ENCODE measurements around the gene GALNT17. TPM values are rescaled to one million over a fixed set of nuclear protein-coding genes. Genes with fewer than 3 reads are reported as not detected.

Gene GALNT17
- total and polyA plus RNA-seq, 12 donors, result 15.1 to 87.0 (median 55.4) TPM

DNA sequence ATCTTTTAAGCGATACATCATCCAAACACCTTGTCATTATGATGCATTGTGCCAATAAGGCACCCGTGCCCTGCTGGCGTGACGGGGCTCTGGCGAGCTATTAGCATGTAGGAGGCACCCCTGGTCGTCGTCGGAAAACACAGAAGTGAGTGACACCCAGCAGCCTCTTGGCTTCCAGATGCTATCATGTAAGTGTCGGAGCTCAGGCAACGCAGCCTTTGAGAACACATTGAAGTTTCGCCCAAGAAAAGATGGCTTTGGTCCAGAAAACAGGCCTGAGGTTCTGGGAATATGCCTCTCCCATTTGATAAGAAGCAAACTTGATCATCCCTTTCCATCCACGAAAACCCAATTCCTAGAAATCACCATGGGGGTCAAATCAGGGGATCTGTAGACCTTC is 555.3 kb downstream of the GALNT17 start:
- intact Hi-C loops (cut with DNase I), result no loop called here
- Histone ChIP-seq H3K36me3 (no peaks in the 10 kb centered on the region), H3K4me1 (no peaks in the 10 kb centered on the region), H3K27ac (no peak overlapping the region), H3K9me3 (no peaks in the 10 kb centered on the region), H3K4me3 (no peak overlapping the region), H3K27me3 (no peaks in the 10 kb centered on the region)
- WGBS, 2 donors, result 69 to 72% methylated on average over 12 of the region's 12 CpGs
- DNase-seq (no peak), ATAC-seq (no peak)
- TF ChIP-seq, protein P1, sequence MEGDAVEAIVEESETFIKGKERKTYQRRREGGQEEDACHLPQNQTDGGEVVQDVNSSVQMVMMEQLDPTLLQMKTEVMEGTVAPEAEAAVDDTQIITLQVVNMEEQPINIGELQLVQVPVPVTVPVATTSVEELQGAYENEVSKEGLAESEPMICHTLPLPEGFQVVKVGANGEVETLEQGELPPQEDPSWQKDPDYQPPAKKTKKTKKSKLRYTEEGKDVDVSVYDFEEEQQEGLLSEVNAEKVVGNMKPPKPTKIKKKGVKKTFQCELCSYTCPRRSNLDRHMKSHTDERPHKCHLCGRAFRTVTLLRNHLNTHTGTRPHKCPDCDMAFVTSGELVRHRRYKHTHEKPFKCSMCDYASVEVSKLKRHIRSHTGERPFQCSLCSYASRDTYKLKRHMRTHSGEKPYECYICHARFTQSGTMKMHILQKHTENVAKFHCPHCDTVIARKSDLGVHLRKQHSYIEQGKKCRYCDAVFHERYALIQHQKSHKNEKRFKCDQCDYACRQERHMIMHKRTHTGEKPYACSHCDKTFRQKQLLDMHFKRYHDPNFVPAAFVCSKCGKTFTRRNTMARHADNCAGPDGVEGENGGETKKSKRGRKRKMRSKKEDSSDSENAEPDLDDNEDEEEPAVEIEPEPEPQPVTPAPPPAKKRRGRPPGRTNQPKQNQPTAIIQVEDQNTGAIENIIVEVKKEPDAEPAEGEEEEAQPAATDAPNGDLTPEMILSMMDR (IDR thresholded peaks at IDR 0.05), result no peak

DNA sequence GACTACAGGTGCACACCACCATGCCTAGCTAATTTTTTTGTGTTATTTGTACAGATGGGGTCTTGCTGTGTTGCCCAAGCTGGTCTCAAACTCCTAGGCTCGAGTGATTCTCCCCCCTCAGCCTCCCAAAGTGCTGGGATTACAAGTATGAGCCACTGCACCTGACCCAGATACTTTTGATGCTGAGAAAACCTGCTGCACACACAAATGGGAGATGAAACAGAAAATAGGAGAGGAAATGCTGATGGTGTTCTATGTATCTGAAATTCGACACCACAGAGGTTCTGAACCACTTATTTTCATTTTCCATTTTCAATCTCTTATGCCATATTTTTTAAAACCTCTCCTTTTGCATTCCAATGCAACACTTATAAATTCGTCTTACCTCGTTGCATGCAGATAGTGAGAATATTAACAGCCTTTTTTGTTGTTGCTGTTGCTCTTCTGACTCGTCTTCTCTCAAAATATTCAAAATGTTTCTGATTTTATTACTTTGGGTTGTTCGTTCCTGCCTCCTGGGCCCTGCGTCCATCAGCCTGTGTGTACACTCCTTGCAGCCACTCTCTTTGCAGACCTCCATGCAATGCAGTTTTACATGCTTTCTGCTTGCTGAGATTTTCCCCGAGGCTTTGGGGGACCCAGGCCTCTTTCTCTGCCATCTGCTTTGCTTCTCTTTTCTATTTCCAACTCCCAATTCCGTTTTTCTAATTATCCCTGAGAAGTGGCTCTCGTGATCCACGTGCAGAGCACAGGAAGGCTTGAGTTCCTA is 556.1 kb downstream of the GALNT17 start:
- intact Hi-C loops (cut with DNase I), result no loop called here

DNA sequence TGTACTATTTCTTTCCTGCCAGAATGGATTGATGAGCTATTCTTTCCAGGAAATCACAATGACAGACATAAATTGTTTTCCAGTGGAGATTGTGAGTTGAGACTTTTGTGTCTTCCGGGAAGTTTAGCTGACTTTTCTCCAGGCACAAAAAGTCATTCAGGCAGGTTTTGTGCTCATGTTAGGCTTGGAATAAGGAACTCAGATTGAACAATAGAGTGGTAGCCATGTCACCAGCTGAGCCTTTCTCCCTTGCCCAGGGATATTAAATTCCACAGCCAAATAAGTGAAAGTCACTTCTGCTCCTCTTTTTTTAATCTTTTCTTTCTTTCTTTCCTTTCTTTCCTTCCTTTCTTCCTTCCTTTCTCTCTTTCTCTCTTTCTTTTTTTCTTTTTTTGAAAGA is 559.6 kb downstream of the GALNT17 start:
- H3K27me3 ChIP-seq, result no peaks in the 10 kb centered on the region
- TF ChIP-seq, protein P1 (IDR thresholded peaks at IDR 0.05), result no peak
- 57 to 70% methylated on average over 1 of the region's 1 CpG for WGBS, 2 donors
- intact Hi-C loops (cut with DNase I), result no loop called here
- H3K36me3 ChIP-seq, result no peaks in the 10 kb centered on the region
- DNase-seq (no peak), ATAC-seq (no peak)
- H3K9me3 ChIP-seq, result no peaks in the 10 kb centered on the region
- H3K4me3 ChIP-seq, result no peak overlapping the region
- H3K4me1 ChIP-seq, result peaks cover 0 to 10% (median 5%) of the 10 kb centered on the region in 9 donors
- H3K27ac ChIP-seq, result no peak overlapping the region

More for the DNA sequence above, 556.1 kb downstream of the GALNT17 start:
- no peaks in the 10 kb centered on the region for H3K4me1 ChIP-seq
- ATAC-seq (no peak), DNase-seq (no peak)
- WGBS, 2 donors, result 68 to 72% methylated on average over 11 of the region's 11 CpGs
- no peaks in the 10 kb centered on the region for H3K9me3 ChIP-seq
- no peaks in the 10 kb centered on the region for H3K36me3 ChIP-seq
- no peak overlapping the region for H3K27ac ChIP-seq
- no peak overlapping the region for H3K4me3 ChIP-seq
- TF ChIP-seq, protein P1 (IDR thresholded peaks at IDR 0.05), result no peak
- H3K27me3 ChIP-seq, result no peaks in the 10 kb centered on the region

DNA sequence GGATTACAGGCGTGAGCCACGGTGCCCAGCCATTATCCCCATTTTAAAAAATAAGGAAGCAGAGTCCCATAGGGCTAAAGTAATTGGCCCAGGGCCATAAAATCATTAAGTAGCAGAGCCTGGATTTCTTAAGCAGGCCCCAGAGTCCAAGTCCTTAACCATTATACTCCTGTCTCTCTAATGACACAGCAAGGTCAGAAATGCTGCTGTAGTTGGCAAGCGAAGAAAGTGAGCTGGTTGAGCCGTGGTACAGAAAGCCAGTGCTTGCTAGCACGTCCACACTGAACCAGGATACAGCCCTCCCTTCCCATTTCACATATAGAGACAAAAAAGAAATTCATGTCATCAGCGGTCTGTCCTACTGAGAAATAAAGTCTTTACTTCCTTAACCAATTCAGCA is 562.7 kb downstream of the GALNT17 start:
- Histone ChIP-seq H3K36me3 (no peaks in the 10 kb centered on the region), H3K9me3 (peaks cover 0 to 16% (median 0%) of the 10 kb centered on the region in 11 donors), H3K27me3 (no peaks in the 10 kb centered on the region), H3K4me3 (no peak overlapping the region), H3K4me1 (peaks cover 0 to 10% (median 5%) of the 10 kb centered on the region in 9 donors), H3K27ac (no peak overlapping the region)
- intact Hi-C loops (cut with DNase I), result no loop called here
- DNase-seq (no peak), ATAC-seq (peak in 4 of 8 donors; percentile 52 to 77 (median 66))
- 51 to 55% methylated on average over 6 of the region's 6 CpGs for WGBS, 2 donors
- TF ChIP-seq, protein P1 (IDR thresholded peaks at IDR 0.05), result no peak
